Epithelial cell of umbilical artery (primary cell): ENCODE measurements around the gene UBQLNL. TPM values are rescaled to one million over a fixed set of nuclear protein-coding genes. Genes with fewer than 3 reads are reported as not detected.

Source experiments
- total RNA-seq: library from RNA; depleted of rRNA; stranded (reverse); fragments of >200 nt; gene quantifications from 2 replicates; pipeline ENCODE4 v1.2.3, GENCODE V29; 2014

The UBQLNL gene
- total RNA-seq: not detected in 2 replicates

GRCh38 chr11:5516599-5516998 lies at the start of gene UBQLNL:
Gene UBQLNL, minus strand, starts transcription at chr11:5516699. Its CDS starts 258 bp downstream, at chr11:5516441.

GRCh38 chr11:5548440-5548839 lies 31.9 kb upstream of the UBQLNL start, which contains the start of gene OR52H1:
Gene OR52H1, minus strand, starts transcription at chr11:5548540. Its CDS starts 3,035 bp downstream, at chr11:5545505.

GRCh38 chr11:5509803-5510202 lies 6.7 kb downstream of the UBQLNL start, which contains the start of gene UBQLN3:
Gene UBQLN3, minus strand, starts transcription at chr11:5509957. Its CDS starts 399 bp downstream, at chr11:5509558.

GRCh38 chr11:5488385-5488784 lies 28.1 kb downstream of the UBQLNL start, which contains the start of gene OR52D1:
Gene OR52D1, plus strand, starts transcription at chr11:5488685. Its CDS starts 22 bp downstream, at chr11:5488707.

Other genes starting within 250 kb of the UBQLNL start
- gene HBE1, start 246.8 kb downstream of the UBQLNL start, total RNA-seq: not detected in 2 replicates
- gene OR51B4, start 214.8 kb downstream of the UBQLNL start, total RNA-seq: not detected in 2 replicates
- not detected in 2 replicates for gene OR51B2, start 192.4 kb downstream of the UBQLNL start, total RNA-seq
- gene OR51B5, start 173.2 kb downstream of the UBQLNL start, total RNA-seq: not detected in 2 replicates
- gene OR51B6, start 165.2 kb downstream of the UBQLNL start, total RNA-seq: not detected in 2 replicates
- not detected in 2 replicates for gene OR51M1, start 132.9 kb downstream of the UBQLNL start, total RNA-seq
- not detected in 2 replicates for gene OR51Q1, start 94.6 kb downstream of the UBQLNL start, total RNA-seq
- not detected in 2 replicates for gene OR51I1, start 75.2 kb downstream of the UBQLNL start, total RNA-seq
- not detected in 2 replicates for gene OR51I2, start 67.4 kb downstream of the UBQLNL start, total RNA-seq
- gene OR52D1, start 28.0 kb downstream of the UBQLNL start, total RNA-seq: not detected in 2 replicates
- gene UBQLN3, start 6.7 kb downstream of the UBQLNL start, total RNA-seq: not detected in 2 replicates
- not detected in 2 replicates for gene OR52H1, start 31.8 kb upstream of the UBQLNL start, total RNA-seq
- gene OR52B6, start 64.2 kb upstream of the UBQLNL start, total RNA-seq: not detected in 2 replicates
- 0.97 and 2.4 TPM in 2 replicates for gene TRIM6, start 79.9 kb upstream of the UBQLNL start, total RNA-seq
- gene TRIM34, start 108.3 kb upstream of the UBQLNL start, total RNA-seq: 5.8 and 26.4 TPM in 2 replicates
- gene TRIM5, start 168.4 kb upstream of the UBQLNL start, total RNA-seq: 84.8 and 97.6 TPM in 2 replicates
- gene TRIM22, start 173.1 kb upstream of the UBQLNL start, total RNA-seq: 89.6 and 196 TPM in 2 replicates
- gene OR56B1, start 219.7 kb upstream of the UBQLNL start, total RNA-seq: not detected in 2 replicates
- gene OR52N4, start 237.5 kb upstream of the UBQLNL start, total RNA-seq: not detected in 2 replicates